Gastrocnemius medialis (tissue), 4 donors: ENCODE measurements around the gene ANKRD23.

Source experiments
- POLR2A ChIP-seq, 2 donors: fragments of 450-650 bp; IDR thresholded peaks; one replicate each; pipeline ENCODE4 v1.6.1; 2017; ENCODE audit warnings: antibody characterized with exemption in 2 of 2, mild to moderate bottlenecking in 2 of 2, moderate library complexity in 2 of 2
- TF ChIP-seq, protein P1 (sequence below), 5 experiments: fragments of 450-650 bp in 3 of 5; fragments of 200-600 bp in 2 of 5; sonication (generic) in 2 of 5; IDR thresholded peaks in 4 of 5; conservative IDR thresholded peaks in 1 of 5; 1 replicate in 4 of 5; 2 replicates in 1 of 5; pipeline ENCODE4 v1.5.1; 2016 to 2019; ENCODE audit warnings: antibody characterized with exemption in 5 of 5, mild to moderate bottlenecking in 3 of 5, moderate library complexity in 3 of 5

DNA sequence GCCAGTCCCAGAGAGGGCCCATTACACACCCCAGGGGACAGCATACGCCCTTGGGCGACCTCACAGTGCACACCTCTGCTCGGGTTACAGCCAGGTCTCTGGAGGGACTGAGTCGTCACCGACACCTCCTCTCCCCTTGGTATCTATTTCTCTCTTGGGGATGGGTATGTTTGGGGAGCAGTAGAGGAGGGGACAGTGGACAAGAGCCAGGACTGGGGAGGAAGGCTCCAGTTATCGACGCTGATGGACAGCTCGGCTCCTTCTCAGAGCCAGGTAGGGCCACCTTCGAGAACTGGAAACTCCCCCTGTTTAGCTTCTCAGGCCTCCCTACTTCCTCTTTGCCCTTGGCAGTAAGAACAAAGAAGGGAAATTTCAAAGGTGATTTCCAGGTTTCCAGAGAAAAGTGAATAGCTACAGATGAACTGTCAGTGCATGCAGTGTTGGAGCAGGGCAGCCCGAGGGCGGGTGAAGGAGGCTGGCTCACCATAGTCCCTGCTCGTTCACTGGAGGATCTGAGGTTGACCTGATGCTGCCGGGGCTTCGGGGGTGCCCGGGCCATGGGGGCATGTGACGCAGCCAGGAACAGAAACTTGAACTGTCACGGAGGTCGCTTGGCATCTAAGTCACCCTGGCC, 30.5 kb upstream of the ANKRD23 start:
- TF ChIP-seq, protein P1, sequence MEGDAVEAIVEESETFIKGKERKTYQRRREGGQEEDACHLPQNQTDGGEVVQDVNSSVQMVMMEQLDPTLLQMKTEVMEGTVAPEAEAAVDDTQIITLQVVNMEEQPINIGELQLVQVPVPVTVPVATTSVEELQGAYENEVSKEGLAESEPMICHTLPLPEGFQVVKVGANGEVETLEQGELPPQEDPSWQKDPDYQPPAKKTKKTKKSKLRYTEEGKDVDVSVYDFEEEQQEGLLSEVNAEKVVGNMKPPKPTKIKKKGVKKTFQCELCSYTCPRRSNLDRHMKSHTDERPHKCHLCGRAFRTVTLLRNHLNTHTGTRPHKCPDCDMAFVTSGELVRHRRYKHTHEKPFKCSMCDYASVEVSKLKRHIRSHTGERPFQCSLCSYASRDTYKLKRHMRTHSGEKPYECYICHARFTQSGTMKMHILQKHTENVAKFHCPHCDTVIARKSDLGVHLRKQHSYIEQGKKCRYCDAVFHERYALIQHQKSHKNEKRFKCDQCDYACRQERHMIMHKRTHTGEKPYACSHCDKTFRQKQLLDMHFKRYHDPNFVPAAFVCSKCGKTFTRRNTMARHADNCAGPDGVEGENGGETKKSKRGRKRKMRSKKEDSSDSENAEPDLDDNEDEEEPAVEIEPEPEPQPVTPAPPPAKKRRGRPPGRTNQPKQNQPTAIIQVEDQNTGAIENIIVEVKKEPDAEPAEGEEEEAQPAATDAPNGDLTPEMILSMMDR (IDR thresholded peaks at IDR 0.05 in 4 of 5, conservative IDR thresholded peaks at IDR 0.05 in 1 of 5), result no peak
- TF ChIP-seq POLR2A (IDR thresholded peaks at IDR 0.05), result no peak
